IMR-90 (cell line): ENCODE results near the gene MEP1B.

Experiments used
- BHLHE40 ChIP-seq: fragments of 150-350 bp; IDR thresholded peaks from 2 replicates; pipeline ENCODE4 v1.6.1; 2016; ENCODE audit warnings: mild to moderate bottlenecking, low read depth, low read length
- CHD1 ChIP-seq: IDR thresholded peaks from 2 replicates; pipeline ENCODE4 v1.6.1; 2012; ENCODE audit warnings: low read depth, low read length, improper control_type of control experiment
- FOS ChIP-seq: fragments of 150-350 bp; IDR thresholded peaks from 2 replicates; pipeline ENCODE4 v1.6.1; 2016; ENCODE audit warnings: low read depth, low read length
- MAFK ChIP-seq: IDR thresholded peaks from 2 replicates; pipeline ENCODE4 v1.6.1; 2012; ENCODE audit warnings: low read depth, low read length, improper control_type of control experiment
- MAZ ChIP-seq: IDR thresholded peaks from 2 replicates; pipeline ENCODE4 v1.6.1; 2012; ENCODE audit warnings: low read depth, mild to moderate bottlenecking, low read length, improper control_type of control experiment, moderate library complexity, borderline replicate concordance
- MXI1 ChIP-seq: IDR thresholded peaks from 2 replicates; pipeline ENCODE4 v1.6.1; 2012; ENCODE audit warnings: low read depth, mild to moderate bottlenecking, low read length, moderate library complexity, borderline replicate concordance
- POLR2A ChIP-seq: IDR thresholded peaks from 2 replicates; pipeline ENCODE4 v1.6.1; 2012; ENCODE audit warnings: mild to moderate bottlenecking, low read depth, low read length
- RAD21 ChIP-seq: IDR thresholded peaks from 2 replicates; pipeline ENCODE4 v1.6.1; 2012; ENCODE audit warnings: low read length, improper control_type of control experiment
- RCOR1 ChIP-seq: IDR thresholded peaks from 2 replicates; pipeline ENCODE4 v1.6.1; 2012; ENCODE audit warnings: mild to moderate bottlenecking, low read length, improper control_type of control experiment; ENCODE audit not compliant: insufficient replicate concordance
- RFX5 ChIP-seq: IDR thresholded peaks from 2 replicates; pipeline ENCODE4 v1.8.0; 2012; ENCODE audit warnings: low read depth, mild to moderate bottlenecking, low read length, moderate library complexity
- SMC3 ChIP-seq: fragments of 150-350 bp; IDR thresholded peaks from 2 replicates; pipeline ENCODE4 v1.6.1; 2016; ENCODE audit warnings: low read depth, mild to moderate bottlenecking, antibody characterized with exemption, low read length, moderate library complexity
- TF ChIP-seq, protein P1 (sequence below): conservative IDR thresholded peaks from 2 replicates; pipeline ENCODE4 v1.5.1; 2012; ENCODE audit warnings: mild to moderate bottlenecking, low read depth, low read length, improper control_type of control experiment
- TF ChIP-seq, protein P2 (sequence below): fragments of 150-350 bp; IDR thresholded peaks from 2 replicates; pipeline ENCODE4 v1.6.1; 2016; ENCODE audit warnings: low read depth, mild to moderate bottlenecking, low read length, moderate library complexity, borderline replicate concordance
- TF ChIP-seq, protein P3 (sequence below): fragments of 150-350 bp; IDR thresholded peaks from 2 replicates; pipeline ENCODE4 v1.6.1; 2017; ENCODE audit warnings: mild to moderate bottlenecking, antibody characterized with exemption, low read length, low read depth

DNA sequence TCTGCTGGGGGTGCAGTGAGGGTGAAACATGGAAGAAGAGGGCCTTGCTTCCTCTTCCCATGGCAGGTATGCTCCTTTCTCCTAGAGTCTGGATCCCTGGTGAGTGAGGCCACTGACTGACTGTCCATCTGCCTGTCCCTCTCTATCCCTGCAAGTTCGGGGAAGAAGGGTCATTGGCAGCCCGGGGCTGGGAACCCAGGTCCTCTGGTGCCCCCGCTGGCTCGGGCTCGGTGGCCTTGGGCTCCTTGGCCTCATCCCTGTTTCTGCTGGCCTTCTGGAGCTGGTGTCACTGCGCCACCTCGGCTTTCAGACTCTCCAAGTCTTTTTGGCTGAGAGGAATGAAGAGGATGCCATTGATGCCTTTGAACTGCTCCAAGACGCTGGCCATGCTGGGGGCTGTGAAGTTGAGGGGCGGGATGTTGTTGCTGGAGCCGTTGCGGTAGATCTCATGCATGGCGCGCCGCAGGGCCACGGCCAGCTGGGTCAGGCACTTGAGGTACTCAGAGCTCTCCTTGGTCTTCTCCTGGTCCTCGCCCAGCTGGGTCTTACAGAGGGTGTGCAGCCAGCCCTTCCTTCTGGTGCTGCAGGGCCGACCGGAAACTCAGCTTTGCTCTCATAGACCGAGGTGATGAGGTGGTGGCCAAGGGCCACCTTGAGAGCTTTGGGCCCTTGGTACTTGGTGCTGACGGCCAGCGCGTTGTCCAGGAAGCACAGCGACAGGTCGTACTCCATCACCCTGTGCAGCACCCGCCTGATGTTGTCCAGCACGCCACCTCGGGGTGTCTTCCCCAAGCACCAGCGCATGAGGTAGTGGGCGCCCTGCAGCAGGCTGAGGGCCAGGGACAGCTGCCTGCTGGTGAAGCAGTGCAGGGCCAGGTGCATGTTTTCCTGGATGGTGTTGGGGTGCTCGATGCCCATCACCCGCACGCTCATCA is 6.3 kb downstream of the MEP1B start:
- no peak for TF ChIP-seq RFX5
- TF ChIP-seq, protein P1, sequence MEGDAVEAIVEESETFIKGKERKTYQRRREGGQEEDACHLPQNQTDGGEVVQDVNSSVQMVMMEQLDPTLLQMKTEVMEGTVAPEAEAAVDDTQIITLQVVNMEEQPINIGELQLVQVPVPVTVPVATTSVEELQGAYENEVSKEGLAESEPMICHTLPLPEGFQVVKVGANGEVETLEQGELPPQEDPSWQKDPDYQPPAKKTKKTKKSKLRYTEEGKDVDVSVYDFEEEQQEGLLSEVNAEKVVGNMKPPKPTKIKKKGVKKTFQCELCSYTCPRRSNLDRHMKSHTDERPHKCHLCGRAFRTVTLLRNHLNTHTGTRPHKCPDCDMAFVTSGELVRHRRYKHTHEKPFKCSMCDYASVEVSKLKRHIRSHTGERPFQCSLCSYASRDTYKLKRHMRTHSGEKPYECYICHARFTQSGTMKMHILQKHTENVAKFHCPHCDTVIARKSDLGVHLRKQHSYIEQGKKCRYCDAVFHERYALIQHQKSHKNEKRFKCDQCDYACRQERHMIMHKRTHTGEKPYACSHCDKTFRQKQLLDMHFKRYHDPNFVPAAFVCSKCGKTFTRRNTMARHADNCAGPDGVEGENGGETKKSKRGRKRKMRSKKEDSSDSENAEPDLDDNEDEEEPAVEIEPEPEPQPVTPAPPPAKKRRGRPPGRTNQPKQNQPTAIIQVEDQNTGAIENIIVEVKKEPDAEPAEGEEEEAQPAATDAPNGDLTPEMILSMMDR, result no peak
- TF ChIP-seq POLR2A, result no peak
- no peak for TF ChIP-seq MAZ
- TF ChIP-seq RCOR1, result no peak
- no peak for TF ChIP-seq BHLHE40
- no peak for TF ChIP-seq FOS
- TF ChIP-seq RAD21, result no peak
- TF ChIP-seq SMC3, result no peak
- TF ChIP-seq, protein P2, sequence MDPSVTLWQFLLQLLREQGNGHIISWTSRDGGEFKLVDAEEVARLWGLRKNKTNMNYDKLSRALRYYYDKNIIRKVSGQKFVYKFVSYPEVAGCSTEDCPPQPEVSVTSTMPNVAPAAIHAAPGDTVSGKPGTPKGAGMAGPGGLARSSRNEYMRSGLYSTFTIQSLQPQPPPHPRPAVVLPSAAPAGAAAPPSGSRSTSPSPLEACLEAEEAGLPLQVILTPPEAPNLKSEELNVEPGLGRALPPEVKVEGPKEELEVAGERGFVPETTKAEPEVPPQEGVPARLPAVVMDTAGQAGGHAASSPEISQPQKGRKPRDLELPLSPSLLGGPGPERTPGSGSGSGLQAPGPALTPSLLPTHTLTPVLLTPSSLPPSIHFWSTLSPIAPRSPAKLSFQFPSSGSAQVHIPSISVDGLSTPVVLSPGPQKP, result no peak
- TF ChIP-seq CHD1, result no peak
- no peak for TF ChIP-seq MAFK
- TF ChIP-seq, protein P3, sequence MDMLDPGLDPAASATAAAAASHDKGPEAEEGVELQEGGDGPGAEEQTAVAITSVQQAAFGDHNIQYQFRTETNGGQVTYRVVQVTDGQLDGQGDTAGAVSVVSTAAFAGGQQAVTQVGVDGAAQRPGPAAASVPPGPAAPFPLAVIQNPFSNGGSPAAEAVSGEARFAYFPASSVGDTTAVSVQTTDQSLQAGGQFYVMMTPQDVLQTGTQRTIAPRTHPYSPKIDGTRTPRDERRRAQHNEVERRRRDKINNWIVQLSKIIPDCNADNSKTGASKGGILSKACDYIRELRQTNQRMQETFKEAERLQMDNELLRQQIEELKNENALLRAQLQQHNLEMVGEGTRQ, result no peak
- TF ChIP-seq MXI1, result no peak
